GM12874 (cell line): ENCODE measurements around the gene PTPN2.

ENCODE experiments used
- TF ChIP-seq, protein P1 (sequence below): IDR thresholded peaks from 2 replicates; pipeline ENCODE4 v1.5.1; 2011; ENCODE audit warnings: low read depth, mild to moderate bottlenecking, control low read depth, low read length, moderate library complexity; ENCODE audit not compliant: insufficient read depth

Gene PTPN2

DNA sequence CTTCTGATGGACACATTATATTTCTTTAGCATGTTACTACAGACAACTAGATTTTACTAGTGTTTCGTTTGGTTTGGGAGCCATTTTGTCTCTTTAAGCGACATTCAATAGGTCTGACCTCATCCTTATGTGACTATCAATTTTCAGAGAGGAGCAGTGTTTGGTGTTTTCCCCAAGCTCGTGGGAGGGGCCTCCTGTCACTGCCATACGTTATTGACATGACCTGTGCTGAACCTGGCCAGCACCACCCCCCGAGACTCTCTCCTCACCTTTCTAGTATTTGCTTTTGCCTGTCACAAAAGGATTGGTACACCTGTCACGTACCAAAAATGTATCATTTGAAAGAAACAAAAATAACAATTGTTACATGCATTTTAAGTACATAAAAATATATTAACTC lies 111.9 kb downstream of the PTPN2 start:
- TF ChIP-seq, protein P1, sequence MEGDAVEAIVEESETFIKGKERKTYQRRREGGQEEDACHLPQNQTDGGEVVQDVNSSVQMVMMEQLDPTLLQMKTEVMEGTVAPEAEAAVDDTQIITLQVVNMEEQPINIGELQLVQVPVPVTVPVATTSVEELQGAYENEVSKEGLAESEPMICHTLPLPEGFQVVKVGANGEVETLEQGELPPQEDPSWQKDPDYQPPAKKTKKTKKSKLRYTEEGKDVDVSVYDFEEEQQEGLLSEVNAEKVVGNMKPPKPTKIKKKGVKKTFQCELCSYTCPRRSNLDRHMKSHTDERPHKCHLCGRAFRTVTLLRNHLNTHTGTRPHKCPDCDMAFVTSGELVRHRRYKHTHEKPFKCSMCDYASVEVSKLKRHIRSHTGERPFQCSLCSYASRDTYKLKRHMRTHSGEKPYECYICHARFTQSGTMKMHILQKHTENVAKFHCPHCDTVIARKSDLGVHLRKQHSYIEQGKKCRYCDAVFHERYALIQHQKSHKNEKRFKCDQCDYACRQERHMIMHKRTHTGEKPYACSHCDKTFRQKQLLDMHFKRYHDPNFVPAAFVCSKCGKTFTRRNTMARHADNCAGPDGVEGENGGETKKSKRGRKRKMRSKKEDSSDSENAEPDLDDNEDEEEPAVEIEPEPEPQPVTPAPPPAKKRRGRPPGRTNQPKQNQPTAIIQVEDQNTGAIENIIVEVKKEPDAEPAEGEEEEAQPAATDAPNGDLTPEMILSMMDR = no peak

DNA sequence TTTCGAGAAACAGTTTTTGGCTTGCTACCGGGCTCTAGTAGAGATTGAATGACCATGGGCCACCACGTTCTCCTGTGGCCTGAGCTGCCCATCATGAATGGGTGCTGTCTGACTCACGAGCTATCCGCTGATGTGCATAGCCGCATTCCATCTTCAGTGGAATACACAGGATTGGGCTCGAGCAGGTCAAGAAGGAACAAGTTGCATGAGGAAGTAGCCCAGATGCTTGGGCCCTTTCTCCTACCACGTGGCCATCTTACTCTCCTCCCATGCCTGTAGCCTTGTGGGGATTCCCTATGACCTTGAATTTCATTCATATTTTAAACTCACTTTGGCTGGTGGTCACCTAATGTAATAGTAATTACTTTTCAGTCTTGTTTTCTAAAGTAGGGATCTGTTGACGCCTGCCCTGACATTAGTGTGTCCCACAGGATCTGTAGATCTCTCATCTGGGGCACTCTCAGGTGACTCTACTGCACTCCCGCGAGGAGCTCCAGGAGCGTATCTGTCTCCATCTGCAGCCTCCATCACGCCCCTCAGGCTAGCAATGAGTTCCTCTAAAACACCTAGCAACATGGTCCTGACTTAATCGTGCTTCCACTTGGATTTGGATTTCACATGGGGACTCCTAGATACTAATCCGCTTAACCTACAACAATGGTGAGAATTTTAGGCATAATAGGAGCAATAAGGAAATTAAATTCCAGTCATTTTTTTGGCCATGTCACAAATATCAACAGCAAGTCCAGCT lies 113.4 kb downstream of the PTPN2 start:
- TF ChIP-seq, protein P1 = no peak

DNA sequence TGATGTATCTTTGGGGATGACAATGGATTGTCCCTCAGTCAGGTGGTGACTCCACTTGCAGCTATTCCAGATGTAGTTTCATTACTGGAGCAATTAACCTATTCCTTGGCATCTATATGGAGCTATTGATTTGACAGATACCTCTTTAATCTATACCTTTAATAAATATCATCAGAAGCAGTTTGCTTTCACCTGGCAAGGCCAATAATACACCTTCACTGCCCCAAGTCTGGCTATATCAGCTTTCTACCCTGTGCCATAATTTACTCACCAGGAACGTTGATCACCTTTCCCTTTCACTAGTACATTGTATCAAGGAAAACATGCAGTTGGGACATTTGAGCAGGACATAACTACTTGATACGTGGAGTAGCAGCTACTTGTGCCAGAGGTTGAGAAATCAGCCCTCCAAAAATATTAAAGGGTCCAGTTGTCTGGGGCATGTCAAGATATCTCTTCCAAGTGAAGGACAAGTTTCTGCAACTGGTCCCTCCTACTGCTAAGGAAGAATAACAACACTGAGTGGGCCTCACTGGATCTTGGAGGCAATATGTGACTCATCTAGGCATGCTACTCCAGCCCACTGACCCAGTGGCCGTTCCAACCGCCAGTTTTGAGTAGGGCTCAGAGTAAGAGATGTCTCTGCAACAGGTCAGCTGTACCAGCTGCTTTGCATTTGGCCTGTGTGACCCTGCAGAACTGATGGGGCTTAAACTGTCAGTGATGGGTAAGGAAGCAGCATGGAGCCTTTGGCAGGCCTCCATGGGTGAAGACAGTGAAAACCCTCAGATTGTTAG lies 114.2 kb downstream of the PTPN2 start:
- TF ChIP-seq, protein P1 = no peak

DNA sequence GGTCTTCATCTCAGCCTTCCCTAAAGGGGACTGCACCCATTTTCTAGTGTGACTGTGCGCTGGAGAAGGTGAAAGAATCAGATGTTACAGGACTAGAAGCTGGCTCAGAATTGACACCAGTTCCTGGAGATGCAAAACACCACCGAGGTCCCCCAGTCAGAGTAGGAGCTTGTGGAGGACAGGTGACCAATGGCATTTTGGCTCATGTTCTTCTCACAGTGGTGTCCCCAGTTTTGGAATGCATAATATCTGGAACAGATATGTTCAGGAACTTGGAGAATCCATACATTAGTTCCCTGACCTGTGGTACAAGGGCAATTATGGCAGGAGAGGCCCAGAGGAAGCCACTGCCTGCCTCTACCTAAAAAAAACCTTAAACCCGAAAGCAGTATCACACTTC lies 114.9 kb downstream of the PTPN2 start:
- TF ChIP-seq, protein P1 = no peak

DNA sequence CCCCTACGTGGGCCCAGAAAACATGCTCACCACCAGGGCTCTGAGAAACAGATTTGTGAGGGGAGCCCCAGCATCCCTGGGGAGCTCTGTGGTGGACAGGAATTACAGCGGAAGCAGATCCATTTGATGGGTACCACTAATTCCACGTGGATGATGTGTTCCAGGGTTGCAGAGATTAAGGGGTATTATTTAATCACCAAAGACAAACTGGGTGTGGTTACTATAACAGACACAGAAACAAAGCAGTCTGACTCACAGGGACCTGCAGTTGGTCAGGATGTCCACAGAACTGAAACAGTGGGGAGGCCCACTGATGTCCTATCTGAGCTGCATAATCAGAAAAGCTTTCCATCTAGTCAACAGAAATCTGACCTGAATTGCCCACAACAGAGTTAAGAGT lies 115.4 kb downstream of the PTPN2 start:
- TF ChIP-seq, protein P1 = no peak

DNA sequence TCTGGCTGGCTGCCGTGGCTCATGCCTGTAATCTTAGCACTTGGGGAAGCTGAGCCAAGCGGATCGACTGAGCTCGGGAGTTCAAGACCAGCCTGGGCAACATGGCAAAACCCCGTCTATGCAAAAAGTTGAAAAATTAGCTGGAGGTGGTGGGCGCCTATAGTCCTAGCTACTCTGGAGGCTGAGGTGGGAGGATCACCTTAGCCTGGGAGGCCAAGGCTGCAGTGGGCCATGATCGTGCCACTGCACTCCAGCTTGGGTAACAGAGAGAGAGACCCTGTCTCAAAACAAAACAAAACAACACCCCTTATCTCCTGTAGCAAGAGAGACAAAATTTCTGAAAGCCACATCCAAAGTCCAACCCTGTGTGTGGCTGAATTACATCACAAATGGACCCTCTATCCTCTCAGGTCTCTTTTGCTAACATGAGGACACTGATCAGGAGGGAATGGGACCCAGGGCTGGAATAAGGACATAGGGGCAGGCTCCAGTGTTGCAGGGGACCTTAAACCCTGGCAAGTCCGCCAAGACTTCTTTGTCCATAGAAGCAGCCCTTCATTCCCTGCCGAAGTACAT lies 116.4 kb downstream of the PTPN2 start:
- TF ChIP-seq, protein P1 = no peak

DNA sequence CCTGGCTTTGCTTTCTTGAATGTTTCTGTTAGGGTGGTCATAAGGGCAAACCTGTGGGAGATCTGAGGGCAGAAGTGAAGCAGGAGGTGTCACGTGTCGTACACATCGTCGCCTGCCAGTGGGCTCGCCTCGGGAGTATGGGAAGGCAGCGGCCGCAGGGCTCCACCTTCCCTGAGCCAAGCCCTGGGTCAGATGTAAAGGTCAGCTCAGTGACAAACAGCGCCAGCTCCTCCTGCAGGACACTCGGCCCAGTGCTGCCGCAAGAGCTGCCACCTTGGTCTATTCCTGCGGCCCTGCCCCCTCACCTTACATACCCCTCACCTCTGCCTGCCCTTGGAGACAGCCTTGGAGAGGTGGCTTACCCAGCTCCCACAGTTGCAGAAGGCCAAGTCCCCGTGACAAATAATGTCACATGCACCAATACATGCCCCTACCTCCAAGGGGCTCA lies 117.0 kb downstream of the PTPN2 start:
- TF ChIP-seq, protein P1 = no peak
